HS-27A (cell line): Measurements from ENCODE around the gene CCR5.

Source experiments
- DNase-seq: peaks from one replicate; pipeline ENCODE4 v3.0.0-alpha.2; 2012; ENCODE audit warnings: low read depth, missing footprints

The CCR5 gene

DNA sequence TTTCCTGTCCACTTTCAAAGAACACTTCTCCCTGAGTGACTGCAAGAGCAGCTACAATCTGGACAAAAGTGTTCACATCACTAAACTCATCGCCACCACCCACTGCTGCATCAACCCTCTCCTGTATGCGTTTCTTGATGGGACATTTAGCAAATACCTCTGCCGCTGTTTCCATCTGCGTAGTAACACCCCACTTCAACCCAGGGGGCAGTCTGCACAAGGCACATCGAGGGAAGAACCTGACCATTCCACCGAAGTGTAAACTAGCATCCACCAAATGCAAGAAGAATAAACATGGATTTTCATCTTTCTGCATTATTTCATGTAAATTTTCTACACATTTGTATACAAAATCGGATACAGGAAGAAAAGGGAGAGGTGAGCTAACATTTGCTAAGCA lies 38.1 kb downstream of the CCR5 start:
- no peak for DNase-seq

GRCh38 chr3:46409739-46410489 lies 39.2 kb downstream of the CCR5 start:
- no peak for DNase-seq

GRCh38 chr3:46410669-46411068 lies 39.9 kb downstream of the CCR5 start:
- DNase-seq, result no peak

- DNase-seq, result no peak
Observed at GRCh38 chr3:46411271-46411670, 40.5 kb downstream of the CCR5 start.

DNA sequence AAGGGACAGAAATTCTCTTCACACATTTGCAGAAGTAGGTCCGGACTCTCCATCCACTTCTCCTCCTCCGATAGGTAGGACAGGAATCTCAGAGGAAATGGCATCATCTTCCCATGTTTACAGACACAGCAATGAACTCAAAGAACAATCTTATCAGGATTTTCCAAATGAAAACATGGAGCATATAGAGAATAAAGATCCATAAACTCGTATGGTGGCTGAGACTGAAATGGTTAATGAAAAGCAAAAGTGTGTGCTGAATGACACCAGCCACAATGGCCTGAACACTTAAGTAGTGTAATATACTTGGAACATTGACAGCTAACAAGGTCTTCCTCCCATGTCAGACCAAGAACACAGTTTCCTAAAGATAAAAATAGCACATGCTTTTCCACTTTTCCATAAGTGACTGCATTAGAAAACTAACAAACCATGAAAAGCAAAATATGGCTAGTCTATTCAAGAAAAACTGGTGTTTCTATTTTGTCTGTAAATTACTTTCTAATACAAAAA lies 42.1 kb downstream of the CCR5 start:
- DNase-seq, result no peak

- no peak for DNase-seq
Observed at GRCh38 chr3:46413951-46414350, 43.2 kb downstream of the CCR5 start.

- DNase-seq, result no peak
Observed at GRCh38 chr3:46414739-46415138, 44.0 kb downstream of the CCR5 start.

GRCh38 chr3:46416125-46416810 lies 45.5 kb downstream of the CCR5 start:
- no peak for DNase-seq

DNA sequence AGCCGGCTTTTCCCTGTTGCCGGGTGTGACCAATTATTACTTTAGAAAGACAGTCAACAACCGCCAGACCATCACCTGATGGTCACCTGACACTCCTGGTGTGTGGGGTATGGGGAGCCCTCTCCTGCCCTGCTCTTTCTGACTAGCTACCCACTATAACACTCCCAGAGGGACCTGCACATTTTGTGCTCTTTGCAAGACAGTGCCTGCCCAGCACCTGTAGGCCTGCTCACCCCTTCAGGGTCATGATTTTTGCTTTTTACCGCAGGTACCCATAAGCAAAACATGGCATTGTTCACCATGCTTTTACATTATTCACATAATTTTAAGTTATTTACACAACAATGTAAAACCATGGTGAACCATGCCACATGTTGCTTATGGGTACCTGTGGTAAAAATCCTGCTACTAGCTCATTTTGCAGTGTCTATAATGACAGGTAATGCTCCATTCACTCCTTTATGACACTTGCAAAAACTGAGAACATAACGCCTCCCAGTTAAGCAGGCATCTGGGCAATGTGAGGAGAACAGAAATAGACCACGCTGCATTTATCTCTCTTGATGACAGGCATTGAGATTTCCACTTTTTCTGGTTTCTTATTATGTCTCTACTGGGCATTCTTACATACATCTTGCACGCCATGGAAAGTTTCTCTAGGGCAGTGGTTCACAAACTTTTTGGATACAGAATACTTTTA lies 46.2 kb downstream of the CCR5 start:
- no peak for DNase-seq

- no peak for DNase-seq
Observed at GRCh38 chr3:46417841-46418611, 47.3 kb downstream of the CCR5 start.

DNA sequence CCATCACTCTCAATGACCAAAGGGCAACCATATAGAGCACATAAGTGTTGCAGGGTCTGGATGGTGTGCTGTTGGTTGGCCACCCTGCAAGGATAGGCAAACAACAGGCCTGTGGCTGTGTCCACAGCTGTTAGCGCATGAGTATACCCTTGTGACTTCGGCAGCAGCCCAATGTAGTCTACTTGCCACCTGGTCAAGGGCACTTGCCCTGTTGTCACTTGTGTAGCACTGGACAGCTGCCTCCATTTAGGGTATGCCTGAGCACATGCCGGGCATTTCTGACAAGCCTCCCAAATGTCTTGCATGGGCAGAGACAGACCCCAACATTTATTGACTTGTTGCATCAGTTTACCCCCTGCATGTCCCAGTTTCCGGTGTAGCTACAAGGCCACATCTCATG lies 49.1 kb downstream of the CCR5 start:
- DNase-seq, result no peak

GRCh38 chr3:46420931-46421330 lies 50.2 kb downstream of the CCR5 start:
- DNase-seq, result no peak

GRCh38 chr3:46422617-46423016 lies 51.9 kb downstream of the CCR5 start:
- no peak for DNase-seq

DNA sequence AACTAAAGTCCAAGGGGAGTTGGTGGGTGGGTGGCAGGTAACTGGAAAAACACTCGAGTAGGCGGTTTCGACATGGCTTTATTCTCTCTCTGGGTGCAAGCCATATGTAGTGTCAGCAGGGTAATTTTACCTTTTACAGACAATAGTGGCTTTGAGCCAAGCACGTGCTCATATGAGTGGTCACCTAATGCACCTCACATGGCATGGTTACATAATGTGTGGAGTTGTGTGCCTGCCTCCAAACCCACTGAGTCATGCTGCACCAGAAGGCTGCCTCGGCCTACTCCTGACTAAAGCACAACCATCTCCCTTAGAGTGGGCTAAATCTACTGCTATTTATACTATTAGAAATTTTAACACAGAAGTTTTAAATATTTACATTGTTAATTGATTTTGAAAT lies 52.8 kb downstream of the CCR5 start:
- no peak for DNase-seq
